Gastroesophageal sphincter (tissue), 4 donors: Measurements from ENCODE around the gene POLR2H. TPM values are rescaled to one million over a fixed set of nuclear protein-coding genes. Genes with fewer than 3 reads are reported as not detected.

Source experiments
- ATAC-seq: fragments of 150-250 bp; one replicate; pipeline ENCODE4 v1.9.1; 2016; ENCODE audit warnings: mild to moderate bottlenecking, moderate library complexity
- H3K27ac ChIP-seq, 4 donors: fragments of 200-600 bp; sonication (generic) in 3 of 4; 1 replicate in 3 of 4; 2 replicates in 1 of 4; pipeline ENCODE4 v1.5.1; 2016 to 2019
- H3K27me3 ChIP-seq: fragments of 200-600 bp; sonication (generic); one replicate; pipeline ENCODE4 v1.5.1; 2019
- H3K36me3 ChIP-seq, 2 donors: fragments of 200-600 bp; sonication (generic); one replicate each; pipeline ENCODE4 v1.5.1; 2019; ENCODE audit warnings: control low read depth in 1 of 2
- H3K4me1 ChIP-seq, 3 donors: fragments of 200-600 bp; sonication (generic); 1 replicate in 2 of 3; 2 replicates in 1 of 3; pipeline ENCODE4 v1.5.1; 2016 to 2019; ENCODE audit warnings: control low read depth in 2 of 3
- H3K4me3 ChIP-seq, 2 donors: fragments of 200-600 bp; sonication (generic); one replicate each; pipeline ENCODE4 v1.5.1; 2019; ENCODE audit warnings: mild to moderate bottlenecking in 1 of 2, moderate library complexity in 1 of 2
- H3K9me3 ChIP-seq, 3 donors: fragments of 200-600 bp; sonication (generic); one replicate each; pipeline ENCODE4 v1.5.1; 2017 to 2019; ENCODE audit warnings: control low read depth in 2 of 3
- EP300 ChIP-seq: sonication (generic); formaldehyde crosslinking; IDR thresholded peaks from one replicate; pipeline ENCODE4 v1.6.1; 2017; ENCODE audit warnings: antibody characterized with exemption, mild to moderate bottlenecking
- POLR2A ChIP-seq, 2 donors: fragments of 450-650 bp; IDR thresholded peaks; one replicate each; pipeline ENCODE4 v1.6.1; 2017; ENCODE audit warnings: antibody characterized with exemption in 2 of 2, mild to moderate bottlenecking in 2 of 2, moderate library complexity in 1 of 2
- POLR2AphosphoS5 ChIP-seq: sonication (generic); formaldehyde crosslinking; IDR thresholded peaks from one replicate; pipeline ENCODE4 v1.6.1; 2017; ENCODE audit warnings: antibody characterized with exemption
- WGBS, 2 donors: methylation state at CpG; one replicate each; pipeline ENCODE4 v1.1.5; 2018; ENCODE audit warnings: low coverage in 1 of 2; 5-methylcytosine and 5-hydroxymethylcytosine counted together
- total RNA-seq, 4 donors: library from RNA; depleted of rRNA; stranded (reverse); fragments of >200 nt; gene quantifications; one replicate each; pipeline ENCODE4 v1.1.0, GENCODE V29; 2016
- TF ChIP-seq, protein P1 (sequence below), 4 experiments: fragments of 200-600 bp in 2 of 4; fragments of 450-650 bp in 2 of 4; sonication (generic) in 1 of 4; IDR thresholded peaks; one replicate each; pipeline ENCODE4 v1.5.1; 2017 to 2019; ENCODE audit warnings: antibody characterized with exemption in 4 of 4, mild to moderate bottlenecking in 2 of 4, moderate library complexity in 2 of 4

The POLR2H gene
- total RNA-seq, 4 donors from 2014 or later, result 32.8 to 54.1 (median 40.9) TPM

GRCh38 chr3:184395320-184395660 is 33.8 kb downstream of the POLR2H start:
- H3K4me1 ChIP-seq, result no peaks in the 10 kb centered on the region
- H3K4me3 ChIP-seq, result no peak overlapping the region
- WGBS, 2 donors, result 60% methylated on average over 1 of the region's 5 CpGs; no CpG with 5 or more reads in 1 of the 2 donors
- H3K27me3 ChIP-seq, result no peaks in the 10 kb centered on the region
- H3K36me3 ChIP-seq, result no peaks in the 10 kb centered on the region
- TF ChIP-seq POLR2AphosphoS5 (no peak), EP300 (no peak), POLR2A (IDR thresholded peaks at IDR 0.05) (no peak)
- TF ChIP-seq, protein P1, sequence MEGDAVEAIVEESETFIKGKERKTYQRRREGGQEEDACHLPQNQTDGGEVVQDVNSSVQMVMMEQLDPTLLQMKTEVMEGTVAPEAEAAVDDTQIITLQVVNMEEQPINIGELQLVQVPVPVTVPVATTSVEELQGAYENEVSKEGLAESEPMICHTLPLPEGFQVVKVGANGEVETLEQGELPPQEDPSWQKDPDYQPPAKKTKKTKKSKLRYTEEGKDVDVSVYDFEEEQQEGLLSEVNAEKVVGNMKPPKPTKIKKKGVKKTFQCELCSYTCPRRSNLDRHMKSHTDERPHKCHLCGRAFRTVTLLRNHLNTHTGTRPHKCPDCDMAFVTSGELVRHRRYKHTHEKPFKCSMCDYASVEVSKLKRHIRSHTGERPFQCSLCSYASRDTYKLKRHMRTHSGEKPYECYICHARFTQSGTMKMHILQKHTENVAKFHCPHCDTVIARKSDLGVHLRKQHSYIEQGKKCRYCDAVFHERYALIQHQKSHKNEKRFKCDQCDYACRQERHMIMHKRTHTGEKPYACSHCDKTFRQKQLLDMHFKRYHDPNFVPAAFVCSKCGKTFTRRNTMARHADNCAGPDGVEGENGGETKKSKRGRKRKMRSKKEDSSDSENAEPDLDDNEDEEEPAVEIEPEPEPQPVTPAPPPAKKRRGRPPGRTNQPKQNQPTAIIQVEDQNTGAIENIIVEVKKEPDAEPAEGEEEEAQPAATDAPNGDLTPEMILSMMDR (IDR thresholded peaks at IDR 0.05), result no peak
- H3K27ac ChIP-seq, result no peak overlapping the region
- H3K9me3 ChIP-seq, result no peaks in the 10 kb centered on the region
- no peak for ATAC-seq

GRCh38 chr3:184399410-184399809 is 37.9 kb downstream of the POLR2H start:
- Histone ChIP-seq H3K4me1 (no peaks in the 10 kb centered on the region), H3K9me3 (no peaks in the 10 kb centered on the region), H3K4me3 (no peak overlapping the region), H3K27ac (no peak overlapping the region), H3K27me3 (peaks cover 27% of the 10 kb centered on the region), H3K36me3 (no peaks in the 10 kb centered on the region)
- WGBS, 2 donors, result 14 to 23% methylated on average over 5 to 7 of the region's 9 CpGs
- TF ChIP-seq EP300 (no peak), POLR2AphosphoS5 (no peak), POLR2A (IDR thresholded peaks at IDR 0.05) (no peak)
- TF ChIP-seq, protein P1 (IDR thresholded peaks at IDR 0.05), result no peak
- ATAC-seq, result peak; percentile 90

DNA sequence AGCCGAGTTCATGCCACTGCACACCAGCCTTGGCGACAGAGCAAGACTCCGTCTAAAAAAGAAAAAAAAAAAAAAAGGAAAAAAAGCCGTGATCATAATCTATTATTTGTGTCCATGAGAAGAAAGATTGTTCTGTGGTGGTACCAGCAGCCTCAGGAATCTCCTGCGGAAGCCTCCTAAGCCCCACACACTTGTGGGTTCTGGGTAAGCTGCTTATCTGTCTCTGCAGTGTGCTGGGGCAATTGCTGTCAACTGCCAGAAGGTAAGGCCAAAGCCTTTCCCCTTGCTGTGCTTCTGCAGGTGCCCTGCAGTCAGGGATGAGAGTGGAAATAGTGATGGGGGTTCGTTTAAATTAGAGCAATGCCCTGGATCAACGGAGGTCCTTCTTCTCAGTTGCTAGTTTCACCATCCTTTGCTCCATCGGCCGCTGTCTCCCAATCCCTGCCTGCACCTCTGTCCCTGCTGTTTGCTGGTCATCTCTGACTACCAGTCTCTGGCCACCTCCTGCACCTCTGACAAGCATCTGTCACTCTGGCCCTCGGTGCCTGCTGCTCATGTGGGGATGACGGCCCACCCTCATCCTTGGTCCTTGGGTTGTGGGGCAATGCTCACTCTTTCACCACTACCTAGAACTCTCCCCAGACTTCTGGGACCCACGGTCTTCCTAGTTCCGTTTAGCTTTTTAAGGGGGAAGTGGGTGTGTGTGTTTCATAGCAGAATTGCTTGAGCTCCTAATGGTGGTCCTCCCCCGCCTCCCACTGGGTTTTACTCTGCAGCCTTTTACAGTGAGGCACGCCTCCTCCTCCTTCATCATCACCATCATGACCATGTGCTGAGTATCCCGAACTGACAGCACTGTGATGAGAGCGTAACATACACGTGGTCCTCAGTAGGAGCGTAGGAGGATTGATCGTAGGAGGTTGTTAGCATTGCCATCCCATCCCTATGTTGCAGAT is 43.8 kb downstream of the POLR2H start:
- Histone ChIP-seq H3K27ac (no peak overlapping the region), H3K4me3 (no peak overlapping the region), H3K9me3 (no peaks in the 10 kb centered on the region), H3K27me3 (peaks cover 27% of the 10 kb centered on the region), H3K36me3 (no peaks in the 10 kb centered on the region), H3K4me1 (no peaks in the 10 kb centered on the region)
- WGBS, 2 donors, result 71 to 83% methylated on average over 5 to 6 of the region's 20 CpGs
- ATAC-seq, result no peak
- TF ChIP-seq, protein P1 (IDR thresholded peaks at IDR 0.05), result no peak
- TF ChIP-seq EP300 (no peak), POLR2AphosphoS5 (no peak), POLR2A (IDR thresholded peaks at IDR 0.05) (no peak)

DNA sequence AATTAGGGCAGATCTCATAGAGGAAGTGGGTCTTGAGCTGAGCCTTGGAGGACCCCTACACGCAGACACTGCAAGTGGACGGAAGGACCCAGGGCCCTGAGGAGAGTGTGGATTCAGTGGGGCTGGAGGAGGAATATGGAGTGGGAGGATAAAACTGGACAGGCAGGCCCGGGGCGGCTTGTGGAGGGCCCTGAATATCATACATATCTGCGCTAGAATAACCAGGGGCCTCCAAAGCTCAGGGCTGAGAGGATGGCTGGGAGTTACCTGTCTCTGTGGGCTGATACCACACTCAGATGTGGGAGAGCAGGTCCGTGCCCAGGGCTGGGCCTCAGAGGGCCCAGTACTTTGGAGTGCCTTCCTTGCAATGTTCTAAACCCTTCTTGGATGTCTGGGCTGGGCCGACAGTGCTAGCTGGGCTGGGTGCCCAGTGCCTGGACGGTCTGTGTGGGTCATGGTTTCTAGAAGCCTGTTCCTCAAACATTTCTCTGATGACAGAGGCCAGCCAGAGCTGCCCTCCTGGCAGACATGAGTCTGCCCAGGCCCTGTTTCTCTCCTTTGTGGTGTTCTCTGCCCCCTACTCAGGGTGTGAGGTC is 47.9 kb downstream of the POLR2H start:
- Histone ChIP-seq H3K9me3 (no peaks in the 10 kb centered on the region), H3K4me3 (no peak overlapping the region), H3K27me3 (no peaks in the 10 kb centered on the region), H3K4me1 (no peaks in the 10 kb centered on the region), H3K36me3 (no peaks in the 10 kb centered on the region), H3K27ac (no peak overlapping the region)
- ATAC-seq, result no peak
- 91 to 100% methylated on average over 4 to 5 of the region's 8 CpGs for WGBS, 2 donors
- TF ChIP-seq POLR2AphosphoS5 (no peak), EP300 (no peak), POLR2A (IDR thresholded peaks at IDR 0.05) (no peak)
- TF ChIP-seq, protein P1 (IDR thresholded peaks at IDR 0.05), result no peak
